Right lobe of liver (tissue), 4 donors: ENCODE results near the gene SGTA.

Source experiments
- CTCF ChIP-seq, 4 donors: fragments of 200-600 bp in 3 of 4; fragments of 450-650 bp in 1 of 4; IDR thresholded peaks; one replicate each; pipeline versions ENCODE4 v1.5.1 to v1.8.0; 2016 to 2022; ENCODE audit warnings: antibody characterized with exemption in 4 of 4, mild to moderate bottlenecking in 2 of 4
- POLR2A ChIP-seq: fragments of 450-650 bp; IDR thresholded peaks from one replicate; pipeline ENCODE4 v1.6.1; 2017; ENCODE audit warnings: antibody characterized with exemption, mild to moderate bottlenecking
- donor health status: DM: no; HTN: no; CAD: no.
- donor health status: DM: no; HTN: no; CAD: no.
- donor health status: DM: no; HTN: yes; CAD: no.

GRCh38 chr19:2797280-2797679 lies 14.2 kb upstream of the SGTA start:
- TF ChIP-seq CTCF (IDR thresholded peaks at IDR 0.05) (no peak), POLR2A (no peak)
